ENCODE results near the gene COL4A6. TPM values are rescaled to one million over a fixed set of nuclear protein-coding genes. Genes with fewer than 3 reads are reported as not detected.

The COL4A6 gene
- total RNA-seq, 2 experiments from 2014 or later: not detected

- Histone ChIP-seq H3K4me1 (ENCODE audit: insufficient read depth, low read length, poor library complexity, severe bottlenecking) (no peaks in the 10 kb centered on the region), H3K9me2 (ENCODE audit: insufficient read depth, low read length) (no peaks in the 10 kb centered on the region), H3K9me3 (ENCODE audit: low read length) (no peaks in the 10 kb centered on the region), H3K79me2 (ENCODE audit: insufficient read depth, low read depth, low read length) (no peaks in the 10 kb centered on the region), H3K27ac (ENCODE audit: low read depth, low read length, poor library complexity, severe bottlenecking) (no peak overlapping the region), H4K20me1 (ENCODE audit: insufficient read depth, low read length) (no peaks in the 10 kb centered on the region), H3K4me2 (ENCODE audit: low read length) (no peak overlapping the region), H3K36me3 (ENCODE audit: insufficient read depth, low read length) (no peaks in the 10 kb centered on the region), H2AFZ (ENCODE audit: low read length) (no peak overlapping the region), H3K4me3 (ENCODE audit: low read depth, low read length, poor library complexity, severe bottlenecking) (no peak overlapping the region)
- TF ChIP-seq CTCF (conservative IDR thresholded peaks at IDR 0.05; ENCODE audit: low read length) (no peak), EZH2phosphoT487 (IDR thresholded peaks at IDR 0.05; ENCODE audit: borderline replicate concordance, low read depth, low read length) (no peak)
- ChIA-PET POLR2A (no interaction called here), CTCF (ENCODE audit: unreplicated experiment) (no interaction called here)
- BruUV-seq (replicated peaks): no TSS peak
- intact Hi-C loops (cut with micrococcal nuclease; ENCODE audit: unreplicated experiment): loop anchor here (10.0 kb wide), 1 partner anchor 281 kb away; no protein-coding TSS in a partner anchor
- DNase-seq (ENCODE audit: low spot score): no peak
Measured at GRCh38 chrX:108306086-108306485, 132.1 kb downstream of the COL4A6 start.

- H3K79me2 ChIP-seq (ENCODE audit: insufficient read depth, low read depth, low read length): no peaks in the 10 kb centered on the region
- H4K20me1 ChIP-seq (ENCODE audit: insufficient read depth, low read length): no peaks in the 10 kb centered on the region
- CTCF ChIA-PET (ENCODE audit: unreplicated experiment): no interaction called here
- intact Hi-C loops (cut with micrococcal nuclease; ENCODE audit: unreplicated experiment): loop anchor here (10.0 kb wide), 1 partner anchor 280 kb away; no protein-coding TSS in a partner anchor
- POLR2A ChIA-PET: no interaction called here
- H3K4me2 ChIP-seq (ENCODE audit: low read length): no peak overlapping the region
- BruUV-seq (replicated peaks): no TSS peak
- H2AFZ ChIP-seq (ENCODE audit: low read length): no peak overlapping the region
- no peak overlapping the region for H3K4me3 ChIP-seq (ENCODE audit: low read depth, low read length, poor library complexity, severe bottlenecking)
- TF ChIP-seq EZH2phosphoT487 (IDR thresholded peaks at IDR 0.05; ENCODE audit: borderline replicate concordance, low read depth, low read length): no peak
- no peak for TF ChIP-seq CTCF (conservative IDR thresholded peaks at IDR 0.05; ENCODE audit: low read length)
- DNase-seq (ENCODE audit: low spot score): no peak
- no peaks in the 10 kb centered on the region for H3K9me2 ChIP-seq (ENCODE audit: insufficient read depth, low read length)
- H3K27ac ChIP-seq (ENCODE audit: low read depth, low read length, poor library complexity, severe bottlenecking): no peak overlapping the region
- H3K4me1 ChIP-seq (ENCODE audit: insufficient read depth, low read length, poor library complexity, severe bottlenecking): no peaks in the 10 kb centered on the region
- H3K36me3 ChIP-seq (ENCODE audit: insufficient read depth, low read length): no peaks in the 10 kb centered on the region
- H3K9me3 ChIP-seq (ENCODE audit: low read length): no peaks in the 10 kb centered on the region
Measured at GRCh38 chrX:108304757-108305156, 133.5 kb downstream of the COL4A6 start.

- intact Hi-C loops (cut with micrococcal nuclease; ENCODE audit: unreplicated experiment): loop anchor here (10.0 kb wide), 1 partner anchor 279 kb away; no protein-coding TSS in a partner anchor
- Histone ChIP-seq H3K4me3 (ENCODE audit: low read depth, low read length, poor library complexity, severe bottlenecking) (no peak overlapping the region), H3K27ac (ENCODE audit: low read depth, low read length, poor library complexity, severe bottlenecking) (no peak overlapping the region), H3K79me2 (ENCODE audit: insufficient read depth, low read depth, low read length) (no peaks in the 10 kb centered on the region), H3K4me1 (ENCODE audit: insufficient read depth, low read length, poor library complexity, severe bottlenecking) (no peaks in the 10 kb centered on the region), H3K4me2 (ENCODE audit: low read length) (no peak overlapping the region), H2AFZ (ENCODE audit: low read length) (no peak overlapping the region), H4K20me1 (ENCODE audit: insufficient read depth, low read length) (no peaks in the 10 kb centered on the region), H3K9me3 (ENCODE audit: low read length) (no peaks in the 10 kb centered on the region), H3K36me3 (ENCODE audit: insufficient read depth, low read length) (no peaks in the 10 kb centered on the region), H3K9me2 (ENCODE audit: insufficient read depth, low read length) (no peaks in the 10 kb centered on the region)
- TF ChIP-seq EZH2phosphoT487 (IDR thresholded peaks at IDR 0.05; ENCODE audit: borderline replicate concordance, low read depth, low read length) (no peak), CTCF (conservative IDR thresholded peaks at IDR 0.05; ENCODE audit: low read length) (peak; percentile 71)
- peak; percentile 5 for DNase-seq (ENCODE audit: low spot score)
- ChIA-PET CTCF (ENCODE audit: unreplicated experiment) (no interaction called here), POLR2A (no interaction called here)
- BruUV-seq (replicated peaks): no TSS peak
Measured at GRCh38 chrX:108304210-108304609, 134.0 kb downstream of the COL4A6 start.

All from OCI-LY7 (cell line).